Left renal pelvis (tissue), 4 donors: ENCODE data around the gene NASP. TPM values are rescaled to one million over a fixed set of nuclear protein-coding genes. Genes with fewer than 3 reads are reported as not detected.

ENCODE experiments used
- DNase-seq, 4 donors: peaks; one replicate each; pipeline ENCODE4 v3.0.0-alpha.2; 2013; ENCODE audit warnings: low read depth in 4 of 4, low spot score in 3 of 4
- polyA plus RNA-seq, 4 donors: library from polyadenylated mRNA; unstranded; fragments of 120-200 nt; gene quantifications; one replicate each; pipeline ENCODE4 v1.2.1, GENCODE V29; 2013; ENCODE audit not compliant: insufficient read length in 4 of 4

The NASP gene
- polyA plus RNA-seq, 4 donors, result 233 to 360 (median 319) TPM

GRCh38 chr1:45619149-45619921, 35.5 kb downstream of the NASP start:
- DNase-seq, result no peak

GRCh38 chr1:45620588-45621500, 37.0 kb downstream of the NASP start:
- no peak for DNase-seq

GRCh38 chr1:45621501-45621836, 37.6 kb downstream of the NASP start:
- no peak for DNase-seq

GRCh38 chr1:45621895-45622523, 38.2 kb downstream of the NASP start:
- no peak for DNase-seq

- DNase-seq, result no peak
Measured at GRCh38 chr1:45622524-45623394, 38.9 kb downstream of the NASP start.

GRCh38 chr1:45623972-45624371, 40.1 kb downstream of the NASP start, which contains the start of gene CCDC17:
TSS of gene CCDC17 (minus strand) at chr1:45624054. CDS start at chr1:45623909, 145 bp downstream.
- DNase-seq, result no peak

GRCh38 chr1:45629035-45629434, 45.2 kb downstream of the NASP start:
- no peak for DNase-seq

- no peak for DNase-seq
Measured at GRCh38 chr1:45630429-45630828, 46.6 kb downstream of the NASP start.

GRCh38 chr1:45635211-45635610, 51.4 kb downstream of the NASP start:
- no peak for DNase-seq

- DNase-seq, result no peak
Measured at GRCh38 chr1:45640293-45640692, 56.5 kb downstream of the NASP start.

- no peak for DNase-seq
Measured at GRCh38 chr1:45643321-45643720, 59.5 kb downstream of the NASP start.

- DNase-seq, result no peak
Measured at GRCh38 chr1:45643978-45644377, 60.1 kb downstream of the NASP start.

GRCh38 chr1:45644661-45645060, 60.8 kb downstream of the NASP start:
- no peak for DNase-seq

GRCh38 chr1:45647248-45648021, 63.6 kb downstream of the NASP start:
- no peak for DNase-seq

GRCh38 chr1:45654540-45655280, 70.9 kb downstream of the NASP start:
- DNase-seq, result no peak

GRCh38 chr1:45656573-45657226, 72.9 kb downstream of the NASP start:
- no peak for DNase-seq

- DNase-seq, result no peak
Measured at GRCh38 chr1:45658171-45658570, 74.3 kb downstream of the NASP start.

GRCh38 chr1:45659222-45659621, 75.4 kb downstream of the NASP start:
- no peak for DNase-seq
